Measurements from ENCODE around the gene SLC2A4RG.
"Not testable (repeated sequence)": the region's sequence is repeated elsewhere in the genome, so short reads cannot be mapped to it uniquely, and the experiment has no call there.

The SLC2A4RG gene

GRCh38 chr20:63708301-63709148 is 31.1 kb upstream of the SLC2A4RG start:
- intact Hi-C loops (cut with DNase I): loop anchor here (5.0 kb wide), 1 partner anchor 51 kb away; the partner anchor contains the start of gene RTEL1
- peak in 1 of 42 donors; percentile 17 for DNase-seq

GRCh38 chr20:63709149-63709527 is 30.4 kb upstream of the SLC2A4RG start:
- DNase-seq: no peak
- intact Hi-C loops (cut with DNase I): loop anchor here (5.0 kb wide), 1 partner anchor 52 kb away; the partner anchor contains the start of gene RTEL1

- intact Hi-C loops (cut with DNase I): no loop called here
- no peak for DNase-seq
Observed at GRCh38 chr20:63711085-63711645, 28.4 kb upstream of the SLC2A4RG start.

GRCh38 chr20:63712191-63712590 is 27.4 kb upstream of the SLC2A4RG start:
- intact Hi-C loops (cut with DNase I): no loop called here
- no peak for DNase-seq

GRCh38 chr20:63714858-63715257 is 24.7 kb upstream of the SLC2A4RG start:
- intact Hi-C loops (cut with DNase I): no loop called here
- no peak for DNase-seq

GRCh38 chr20:63718996-63719395 is 20.6 kb upstream of the SLC2A4RG start:
- no peak for DNase-seq
- intact Hi-C loops (cut with DNase I): no loop called here

- intact Hi-C loops (cut with DNase I); DNase-seq: not testable (repeated sequence)
Observed at GRCh38 chr20:63722967-63723622, 16.5 kb upstream of the SLC2A4RG start.

- intact Hi-C loops (cut with DNase I): not testable (repeated sequence)
- DNase-seq: peak in 24 of 42 donors; percentile 32 to 82 (median 59)
Observed at GRCh38 chr20:63730189-63730733, 9.3 kb upstream of the SLC2A4RG start.

- intact Hi-C loops (cut with DNase I): no loop called here
- DNase-seq: no peak
Observed at GRCh38 chr20:63731410-63731809, 8.2 kb upstream of the SLC2A4RG start.

- DNase-seq: no peak
- intact Hi-C loops (cut with DNase I): no loop called here
Observed at GRCh38 chr20:63732118-63733095, 7.2 kb upstream of the SLC2A4RG start.

- DNase-seq: no peak
- intact Hi-C loops (cut with DNase I): no loop called here
Observed at GRCh38 chr20:63733117-63733516, 6.5 kb upstream of the SLC2A4RG start.

GRCh38 chr20:63733579-63734081 is 5.9 kb upstream of the SLC2A4RG start:
- no peak for DNase-seq
- intact Hi-C loops (cut with DNase I): no loop called here

- intact Hi-C loops (cut with DNase I): no loop called here
- no peak for DNase-seq
Observed at GRCh38 chr20:63734111-63734945, 5.2 kb upstream of the SLC2A4RG start.

GRCh38 chr20:63734946-63735858 is 4.4 kb upstream of the SLC2A4RG start:
- intact Hi-C loops (cut with DNase I): no loop called here
- peak in 20 of 42 donors; percentile 14 to 76 (median 62) for DNase-seq

- intact Hi-C loops (cut with DNase I): no loop called here
- DNase-seq: peak in 37 of 42 donors; percentile 19 to 87 (median 62)
Observed at GRCh38 chr20:63735859-63736718, 3.5 kb upstream of the SLC2A4RG start, which contains the start of gene LIME1. TSS of gene LIME1 (plus strand) at chr20:63736664. CDS start at chr20:63737550, 886 bp downstream.
